Inflammatory macrophage (primary cell): ENCODE data around the gene NENF.

Experiments used
- DNase-seq, 2 donors: peaks; one replicate each; pipeline ENCODE4 v3.0.0-alpha.2; 2020 to 2022

The NENF gene

GRCh38 chr1:212482006-212482636 lies 49.4 kb downstream of the NENF start:
- no peak for DNase-seq

- DNase-seq = peak; percentile 94 to 96
These were observed 50.1 kb downstream of the NENF start for GRCh38 chr1:212482637-212483441.

GRCh38 chr1:212484701-212485570 lies 52.2 kb downstream of the NENF start:
- DNase-seq = peak in 1 of 2 donors; percentile 36

GRCh38 chr1:212485571-212485912 lies 52.8 kb downstream of the NENF start:
- no peak for DNase-seq

- peak; percentile 96 to 99 for DNase-seq
These were observed 53.3 kb downstream of the NENF start for GRCh38 chr1:212485913-212486618.

- no peak for DNase-seq
These were observed 53.9 kb downstream of the NENF start for GRCh38 chr1:212486619-212486975.

- no peak for DNase-seq
These were observed 54.6 kb downstream of the NENF start for GRCh38 chr1:212487286-212487685.

- DNase-seq = no peak
These were observed 55.2 kb downstream of the NENF start for GRCh38 chr1:212487774-212488435.

GRCh38 chr1:212488436-212489283 lies 55.9 kb downstream of the NENF start:
- DNase-seq = peak; percentile 94 to 95

- no peak for DNase-seq
These were observed 56.7 kb downstream of the NENF start for GRCh38 chr1:212489284-212489859.

GRCh38 chr1:212490276-212490675 lies 57.6 kb downstream of the NENF start:
- no peak for DNase-seq

GRCh38 chr1:212491454-212491853 lies 58.7 kb downstream of the NENF start:
- DNase-seq = peak; percentile 82 to 88
